Calu3 (cell line): ENCODE measurements around the gene GDPD5. TPM values are rescaled to one million over a fixed set of nuclear protein-coding genes. Genes with fewer than 3 reads are reported as not detected.
A peak's percentile ranks its signal among the peaks of the same experiment; 100 is the strongest.

Experiments
- BruUV-seq: library from RNA; stranded (reverse); fragments of 400-500 nt; replicated peaks from 2 replicates; lab custom pipeline; 2021; lab: Mats Ljungman, UMichigan
- CTCF ChIA-PET: fragments of 300-600 bp; sonication (Branson Sonifier 250); formaldehyde crosslinking; loops from one replicate; lab custom pipeline; 2022; ENCODE audit warnings: antibody characterized with exemption; lab: Charles Lee
- DNase-seq: peaks from one replicate; pipeline ENCODE4 v3.0.0; 2022
- H3K27ac Mint-ChIP-seq: one replicate; pipeline ENCODE4 v1.8.0; 2022; ENCODE audit warnings: mixed read lengths; ENCODE audit not compliant: unreplicated experiment
- H3K27me3 Mint-ChIP-seq: one replicate; pipeline ENCODE4 v1.8.0; 2022; ENCODE audit warnings: mixed read lengths; ENCODE audit not compliant: unreplicated experiment
- H3K36me3 Mint-ChIP-seq: one replicate; pipeline ENCODE4 v1.8.0; 2022; ENCODE audit warnings: mild to moderate bottlenecking, moderate library complexity, mixed read lengths; ENCODE audit not compliant: insufficient read depth, unreplicated experiment
- H3K4me1 Mint-ChIP-seq: one replicate; pipeline ENCODE4 v1.8.0; 2022; ENCODE audit warnings: mild to moderate bottlenecking, low read depth, mixed read lengths; ENCODE audit not compliant: unreplicated experiment
- H3K4me3 Mint-ChIP-seq: one replicate; pipeline ENCODE4 v1.8.0; 2022; ENCODE audit warnings: mild to moderate bottlenecking, low read depth, moderate library complexity, mixed read lengths; ENCODE audit not compliant: unreplicated experiment
- H3K9me3 Mint-ChIP-seq: one replicate; pipeline ENCODE4 v1.8.0; 2022; ENCODE audit warnings: low read depth, mixed read lengths; ENCODE audit not compliant: unreplicated experiment
- CTCF ChIP-seq: fragments of 200-600 bp; IDR thresholded peaks from one replicate; pipeline ENCODE4 v1.8.0; 2022; ENCODE audit warnings: antibody characterized with exemption; ENCODE audit not compliant: unreplicated experiment
- intact Hi-C: fragments of 100-400 bp; cut with micrococcal nuclease; formaldehyde crosslinking; loops from one replicate; pipeline ENCODE4 v1.10.0; 2022; ENCODE audit not compliant: unreplicated experiment
- total RNA-seq: library from RNA; stranded (reverse); gene quantifications from 2 replicates; pipeline ENCODE4 v1.2.3, GENCODE V29; 2022

GDPD5 gene
- total RNA-seq, 1 experiment from 2014 or later = 7.0 TPM

- intact Hi-C loops = no loop called here
- Mint-ChIP-seq H3K36me3 (no peaks in the 10 kb centered on the region), H3K27me3 (peaks cover 66% of the 10 kb centered on the region), H3K9me3 (no peaks in the 10 kb centered on the region), H3K4me3 (no peak overlapping the region), H3K27ac (no peak overlapping the region), H3K4me1 (no peaks in the 10 kb centered on the region)
- TF ChIP-seq CTCF = no peak
- BruUV-seq = no TSS peak
- DNase-seq = no peak
- CTCF ChIA-PET = no interaction called here
Measured at GRCh38 chr11:75453916-75454655, 71.7 kb downstream of the GDPD5 start.

DNA sequence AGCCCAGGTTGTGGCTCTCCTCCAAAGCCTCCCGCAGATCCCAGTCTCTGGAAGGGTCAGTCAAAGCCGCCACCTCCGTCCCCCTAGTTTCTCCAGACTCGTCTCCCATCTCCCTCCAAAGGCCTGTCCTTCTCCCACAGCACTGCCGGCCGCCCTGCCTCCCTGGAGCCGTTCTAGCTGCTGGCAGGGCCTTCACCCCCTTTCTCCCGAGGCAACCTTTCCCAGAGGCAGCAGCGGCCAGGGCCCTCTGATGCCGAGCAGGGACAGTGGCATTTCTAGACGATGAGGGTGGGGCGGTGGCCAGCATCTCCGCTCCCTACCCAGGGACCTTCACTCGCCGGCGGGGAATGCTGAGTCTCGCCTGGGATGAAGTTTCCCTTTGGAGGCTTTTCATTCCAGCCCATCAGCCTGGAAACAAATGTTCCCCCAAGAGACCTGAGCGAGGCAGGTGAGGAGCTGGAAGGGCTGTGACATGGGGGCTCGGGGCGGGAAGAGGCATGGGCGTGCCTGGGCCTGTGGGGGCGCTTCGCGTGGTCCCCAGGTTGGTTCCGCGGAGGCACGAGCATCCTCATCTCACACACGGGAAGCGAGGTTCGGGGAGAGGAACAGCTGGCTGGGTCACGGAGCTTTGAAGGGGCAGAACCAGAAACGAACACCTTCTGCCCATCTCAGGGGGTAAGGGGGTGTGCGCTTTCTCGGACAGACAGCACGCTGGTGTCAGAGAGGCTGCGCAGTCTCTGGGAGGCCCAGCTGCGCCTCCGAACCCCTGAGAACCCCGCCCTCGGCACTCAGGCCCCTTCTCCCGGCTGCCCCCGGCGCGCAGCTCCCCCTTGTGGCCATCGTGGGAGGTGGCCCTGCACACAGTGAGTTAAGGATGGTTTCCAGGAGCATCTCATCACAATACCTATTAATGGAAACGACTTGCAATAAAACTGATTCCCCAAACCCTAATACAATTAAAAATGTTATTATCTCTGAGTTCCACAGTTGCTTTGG lies 74.6 kb downstream of the GDPD5 start:
- intact Hi-C loops = no loop called here
- Mint-ChIP-seq H3K36me3 (no peaks in the 10 kb centered on the region), H3K27me3 (peaks cover 67% of the 10 kb centered on the region), H3K27ac (no peak overlapping the region), H3K9me3 (no peaks in the 10 kb centered on the region), H3K4me1 (no peaks in the 10 kb centered on the region), H3K4me3 (no peak overlapping the region)
- peak; percentile 81 for TF ChIP-seq CTCF
- no TSS peak for BruUV-seq
- CTCF ChIA-PET = no interaction called here
- DNase-seq = peak; percentile 49

- CTCF ChIA-PET = no interaction called here
- no peak for TF ChIP-seq CTCF
- H3K36me3 Mint-ChIP-seq = peaks cover 1% of the 10 kb centered on the region
- BruUV-seq = no TSS peak
- no peaks in the 10 kb centered on the region for H3K9me3 Mint-ChIP-seq
- H3K27me3 Mint-ChIP-seq = peaks cover 58% of the 10 kb centered on the region
- H3K27ac Mint-ChIP-seq = no peak overlapping the region
- no peaks in the 10 kb centered on the region for H3K4me1 Mint-ChIP-seq
- intact Hi-C loops = no loop called here
- no peak overlapping the region for H3K4me3 Mint-ChIP-seq
- no peak for DNase-seq
Measured at GRCh38 chr11:75450236-75450635, 75.5 kb downstream of the GDPD5 start.

- CTCF ChIA-PET = no interaction called here
- Mint-ChIP-seq H3K4me3 (no peak overlapping the region), H3K36me3 (peaks cover 4% of the 10 kb centered on the region), H3K27ac (no peak overlapping the region), H3K27me3 (peaks cover 57% of the 10 kb centered on the region), H3K9me3 (no peaks in the 10 kb centered on the region), H3K4me1 (no peaks in the 10 kb centered on the region)
- intact Hi-C loops = no loop called here
- DNase-seq = no peak
- TF ChIP-seq CTCF = no peak
- no TSS peak for BruUV-seq
Measured at GRCh38 chr11:75449776-75450175, 76.0 kb downstream of the GDPD5 start.
